Keratinocyte (primary cell): ENCODE results near the gene RECK. TPM values are rescaled to one million over a fixed set of nuclear protein-coding genes. Genes with fewer than 3 reads are reported as not detected.
"Not testable (repeated sequence)": the region's sequence is repeated elsewhere in the genome, so short reads cannot be mapped to it uniquely, and the experiment has no call there.

Experiments used
- DNase-seq: peaks from one replicate; pipeline ENCODE4 v3.0.0-alpha.2; 2011; ENCODE audit warnings: low read depth, missing footprints, low spot score
- FAIRE-seq: peaks from 2 replicates; lab custom pipeline; 2011; peaks lifted over from hg19 to GRCh38; lab: Jason Lieb, UNC
- H2AFZ ChIP-seq: 2 replicates; pipeline ENCODE4 v1.6.0; 2012; ENCODE audit warnings: low read length, control low read depth, inconsistent platforms; ENCODE audit not compliant: control insufficient read depth
- H3K27ac ChIP-seq: 2 replicates; pipeline ENCODE4 v1.5.1; 2011; ENCODE audit warnings: low read length; ENCODE audit not compliant: control insufficient read depth, insufficient read depth
- H3K27me3 ChIP-seq: 3 replicates; pipeline ENCODE4 v1.6.0; 2011; ENCODE audit warnings: low read length; ENCODE audit not compliant: control insufficient read depth, insufficient read depth; ENCODE audit errors: extremely low read depth
- H3K36me3 ChIP-seq, 2 experiments: 2 replicates in 1 of 2; 3 replicates in 1 of 2; pipeline ENCODE4 v1.5.1; 2011; ENCODE audit warnings: low read length in 2 of 2, mild to moderate bottlenecking in 1 of 2; ENCODE audit not compliant: control insufficient read depth in 2 of 2, insufficient read depth in 2 of 2; ENCODE audit errors: extremely low read depth in 1 of 2
- H3K4me1 ChIP-seq: 3 replicates; pipeline ENCODE4 v1.5.1; 2011; ENCODE audit warnings: low read length; ENCODE audit not compliant: control insufficient read depth, insufficient read depth; ENCODE audit errors: extremely low read depth
- H3K4me2 ChIP-seq: 3 replicates; pipeline ENCODE4 v1.6.0; 2011; ENCODE audit warnings: low read depth, low read length; ENCODE audit not compliant: control insufficient read depth, insufficient read depth; ENCODE audit errors: extremely low read depth
- H3K4me3 ChIP-seq, 3 experiments: fragments of 200-600 bp in 1 of 3; sonication (generic) in 1 of 3; 2 replicates in 2 of 3; 3 replicates in 1 of 3; pipeline ENCODE4 v1.5.1; 2011 to 2016; ENCODE audit warnings: low read length in 3 of 3, mild to moderate bottlenecking in 3 of 3, control low read depth in 2 of 3, inconsistent platforms in 1 of 3, low read depth in 1 of 3, mixed read lengths in 1 of 3, mixed run types in 1 of 3, moderate library complexity in 1 of 3; ENCODE audit not compliant: control insufficient read depth in 2 of 3, insufficient read depth in 2 of 3; ENCODE audit errors: extremely low read depth in 1 of 3
- H3K79me2 ChIP-seq: 2 replicates; pipeline ENCODE4 v1.6.0; 2012; ENCODE audit warnings: low read length; ENCODE audit not compliant: control insufficient read depth, insufficient read depth
- H3K9ac ChIP-seq: 3 replicates; pipeline ENCODE4 v1.6.0; 2011; ENCODE audit warnings: low read length; ENCODE audit not compliant: control insufficient read depth, insufficient read depth; ENCODE audit errors: extremely low read depth
- H3K9me1 ChIP-seq: 3 replicates; pipeline ENCODE4 v1.6.0; 2011; ENCODE audit warnings: low read length; ENCODE audit not compliant: control insufficient read depth, insufficient read depth; ENCODE audit errors: extremely low read depth
- H3K9me3 ChIP-seq: 2 replicates; pipeline ENCODE4 v1.5.1; 2012; ENCODE audit warnings: low read depth, low read length; ENCODE audit not compliant: control insufficient read depth
- H4K20me1 ChIP-seq: 3 replicates; pipeline ENCODE4 v1.6.0; 2011; ENCODE audit warnings: low read length; ENCODE audit not compliant: control insufficient read depth, insufficient read depth; ENCODE audit errors: extremely low read depth
- CTCF ChIP-seq, 3 experiments: IDR thresholded peaks in 1 of 3; conservative IDR thresholded peaks in 1 of 3; optimal IDR thresholded peaks in 1 of 3; 2 replicates in 2 of 3; 3 replicates in 1 of 3; pipeline versions ENCODE3 to v1.5.1; 2011; ENCODE audit warnings: low read length in 3 of 3, mild to moderate bottlenecking in 3 of 3, moderate library complexity in 2 of 3, control low read depth in 1 of 3, inconsistent platforms in 1 of 3; ENCODE audit not compliant: insufficient read depth in 2 of 3; ENCODE audit errors: extremely low read depth in 1 of 3
- EZH2 ChIP-seq: IDR thresholded peaks from one replicate; pipeline ENCODE4 v1.6.1; 2012; ENCODE audit warnings: inconsistent platforms, mild to moderate bottlenecking, low read length, moderate library complexity
- dilution Hi-C: fragments of 300-500 bp; cut with MboI; formaldehyde crosslinking; loops from one replicate; pipeline ENCODE4 v1.7.0; 2020; ENCODE audit warnings: low sequenced_read_pairs; ENCODE audit not compliant: extremely low pct_ligation_motif_present
- polyA plus RNA-seq, 5 experiments: library from polyadenylated mRNA; depleted of rRNA in 3 of 5; stranded (reverse) in 3 of 5; stranded (forward) in 1 of 5; unstranded in 1 of 5; fragments of >200 nt; gene quantifications; 1 replicate in 1 of 5; 2 replicates in 3 of 5; 3 replicates in 1 of 5; pipeline versions ENCODE4 v1.2.1 to v1.2.3, GENCODE V29; 2011 to 2012; ENCODE audit warnings: missing spikeins in 2 of 5, low read depth in 1 of 5, low replicate concordance in 1 of 5

RECK gene
- polyA plus RNA-seq, 1 donor (not counting 4 experiments of a cell fraction or from before 2014, with no cell fraction given) = 4.6 TPM

- Histone ChIP-seq H3K79me2 (no peaks in the 10 kb centered on the region), H3K4me2 (no peak overlapping the region), H4K20me1 (no peaks in the 10 kb centered on the region), H3K9me3 (no peaks in the 10 kb centered on the region), H3K9me1 (no peaks in the 10 kb centered on the region), H3K4me3 (no peak overlapping the region), H2AFZ (no peak overlapping the region), H3K9ac (no peak overlapping the region), H3K36me3 (no peaks in the 10 kb centered on the region), H3K27me3 (no peaks in the 10 kb centered on the region), H3K4me1 (no peaks in the 10 kb centered on the region), H3K27ac (no peak overlapping the region)
- TF ChIP-seq CTCF (optimal IDR thresholded peaks at IDR 0.05 in 1 of 3, IDR thresholded peaks at IDR 0.05 in 1 of 3, conservative IDR thresholded peaks at IDR 0.05 in 1 of 3; ENCODE audit: extremely low read depth in 1 of 3, insufficient read depth in 2 of 3, low read length in 3 of 3) = no peak
- TF ChIP-seq EZH2 = no peak
- no peak for FAIRE-seq
- dilution Hi-C loops = no loop called here
- DNase-seq = no peak
Observed at GRCh38 chr9:36158122-36158521, 121.4 kb downstream of the RECK start.

GRCh38 chr9:36158917-36159316 lies 122.2 kb downstream of the RECK start:
- Histone ChIP-seq H3K9me3 (no peaks in the 10 kb centered on the region), H3K4me2 (no peak overlapping the region), H2AFZ (no peak overlapping the region), H3K9me1 (no peaks in the 10 kb centered on the region), H4K20me1 (no peaks in the 10 kb centered on the region), H3K79me2 (no peaks in the 10 kb centered on the region), H3K27me3 (no peaks in the 10 kb centered on the region), H3K4me1 (peaks cover 4% of the 10 kb centered on the region), H3K36me3 (no peaks in the 10 kb centered on the region), H3K27ac (no peak overlapping the region), H3K4me3 (no peak overlapping the region), H3K9ac (no peak overlapping the region)
- dilution Hi-C loops = no loop called here
- TF ChIP-seq CTCF (optimal IDR thresholded peaks at IDR 0.05 in 1 of 3, IDR thresholded peaks at IDR 0.05 in 1 of 3, conservative IDR thresholded peaks at IDR 0.05 in 1 of 3; ENCODE audit: extremely low read depth in 1 of 3, insufficient read depth in 2 of 3, low read length in 3 of 3) (no peak), EZH2 (no peak)
- FAIRE-seq (no peak), DNase-seq (no peak)

GRCh38 chr9:36159509-36159908 lies 122.8 kb downstream of the RECK start:
- FAIRE-seq, dilution Hi-C loops, H3K4me2 ChIP-seq: not testable (repeated sequence)

GRCh38 chr9:36160126-36160525 lies 123.4 kb downstream of the RECK start:
- H3K27me3 ChIP-seq, H3K27ac ChIP-seq, H3K79me2 ChIP-seq, H3K9me3 ChIP-seq, H3K4me3 ChIP-seq, H3K9me1 ChIP-seq, H3K4me1 ChIP-seq, DNase-seq, H3K9ac ChIP-seq, H2AFZ ChIP-seq, H4K20me1 ChIP-seq, dilution Hi-C loops, FAIRE-seq, H3K36me3 ChIP-seq, H3K4me2 ChIP-seq: not testable (repeated sequence)

More at GRCh38 chr9:36159509-36159908, 122.8 kb downstream of the RECK start:
- H3K27me3 ChIP-seq, H3K9me1 ChIP-seq, H2AFZ ChIP-seq, H3K4me1 ChIP-seq, H3K79me2 ChIP-seq, H3K36me3 ChIP-seq, H3K9me3 ChIP-seq, H4K20me1 ChIP-seq, H3K27ac ChIP-seq, DNase-seq, H3K9ac ChIP-seq, H3K4me3 ChIP-seq: not testable (repeated sequence)
